Hippocampal formation (tissue), 2 donors: ENCODE data around the gene TTLL11.
A peak's percentile ranks its signal among the peaks of the same experiment; 100 is the strongest.

Source experiments
- DNase-seq, 2 donors: peaks; one replicate each; lab custom pipeline; 2025; lab: John Stamatoyannopoulos, UW

Gene TTLL11

DNA sequence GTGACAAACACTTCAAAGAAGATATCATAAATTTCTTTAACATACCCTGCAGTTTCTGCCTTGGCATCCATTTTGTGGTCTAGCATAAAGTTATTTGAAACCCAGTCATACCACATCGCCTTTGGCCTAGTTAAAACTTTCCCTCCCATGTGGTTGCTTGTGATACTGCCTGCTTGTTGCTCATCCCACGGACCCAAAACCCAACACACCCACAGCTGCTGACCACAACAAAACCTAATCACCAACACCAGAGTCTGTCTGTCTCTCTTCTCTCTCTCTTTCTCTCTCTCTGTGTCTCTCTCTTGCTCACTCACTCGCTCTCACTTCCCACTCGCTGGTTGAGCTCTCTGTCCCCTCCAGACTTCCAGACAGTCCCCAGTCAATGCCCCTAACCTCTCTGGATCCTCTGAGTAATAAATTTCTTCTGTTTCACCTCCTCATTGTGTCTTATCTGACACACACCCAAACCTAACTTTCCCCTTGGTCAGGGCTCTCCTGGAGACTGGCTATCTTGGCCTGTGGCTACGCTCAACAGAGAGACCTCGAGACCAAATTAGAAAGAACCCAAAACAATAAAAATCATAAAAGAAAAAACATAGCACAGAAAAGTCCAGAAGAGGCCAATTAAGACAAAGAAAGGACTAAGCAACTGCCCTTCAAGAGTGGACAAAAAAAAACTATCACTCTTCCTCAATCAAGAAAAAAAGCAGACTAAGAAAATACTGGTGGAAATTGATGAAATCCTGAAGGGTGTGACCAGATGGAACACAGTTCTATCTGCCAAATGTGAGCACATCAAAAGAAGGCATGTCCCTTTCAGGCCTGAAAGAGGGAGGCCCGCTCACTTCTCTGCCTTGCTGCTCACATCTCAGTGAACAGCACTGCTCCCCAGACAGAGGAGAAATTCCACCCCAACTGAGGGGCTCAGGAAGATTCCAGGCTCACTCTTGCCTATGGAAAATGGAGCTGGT is 41.5 kb downstream of the TTLL11 start:
- DNase-seq, result no peak

GRCh38 chr9:122050167-122050566 is 42.9 kb downstream of the TTLL11 start:
- no peak for DNase-seq

- DNase-seq, result no peak
These were observed 51.1 kb downstream of the TTLL11 start for GRCh38 chr9:122042056-122042455.

DNA sequence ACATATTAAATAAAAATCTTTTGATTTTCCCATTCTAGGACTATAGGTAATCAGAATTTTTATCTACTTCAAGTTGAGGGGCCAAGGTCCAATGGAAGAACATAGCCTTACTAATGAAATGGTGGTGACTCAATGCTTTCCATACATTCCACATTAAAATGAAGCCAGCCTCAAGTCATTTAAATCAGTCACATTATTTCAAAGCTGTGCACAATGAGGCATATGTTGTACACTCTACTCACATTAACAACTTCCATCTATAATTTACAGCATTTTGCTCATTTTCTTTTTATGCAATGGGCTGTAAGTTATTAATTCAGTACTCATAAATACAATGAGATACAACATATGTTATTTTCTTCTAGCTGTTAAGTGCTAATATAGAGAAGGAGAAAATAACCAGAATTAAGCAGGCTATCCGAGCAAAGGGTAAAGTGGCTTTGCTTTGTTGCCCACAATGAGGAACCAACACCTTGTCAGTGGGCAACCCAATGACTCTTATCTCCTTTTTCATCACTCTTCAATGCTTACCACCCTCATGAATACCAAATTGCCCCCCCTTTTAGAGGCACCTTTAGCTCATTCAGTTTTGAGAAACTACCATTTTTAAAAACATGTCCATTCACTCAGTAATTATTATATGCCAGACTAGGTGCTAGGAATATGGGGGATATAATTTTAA is 52.4 kb downstream of the TTLL11 start:
- no peak for DNase-seq

DNA sequence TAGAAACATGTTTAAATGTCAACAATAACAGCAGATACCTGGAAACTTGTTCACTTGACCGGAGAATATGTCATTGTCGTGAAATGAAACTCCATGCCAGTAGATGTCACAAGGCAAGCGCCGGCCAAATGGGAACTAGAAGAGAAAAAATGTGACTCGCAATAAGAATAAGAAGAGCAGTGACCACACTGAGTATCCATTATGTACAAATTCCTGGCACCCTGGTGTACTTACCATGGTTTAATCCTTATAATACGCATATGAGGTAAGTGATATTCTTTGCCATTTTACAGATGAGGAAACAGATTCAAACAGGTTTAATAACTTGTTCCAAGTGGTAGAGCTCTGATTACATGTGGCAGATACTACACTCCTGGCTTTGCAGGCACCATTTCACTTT is 53.9 kb downstream of the TTLL11 start:
- no peak for DNase-seq

GRCh38 chr9:122036988-122037387 is 56.1 kb downstream of the TTLL11 start:
- no peak for DNase-seq

GRCh38 chr9:122036408-122036807 is 56.7 kb downstream of the TTLL11 start:
- DNase-seq, result no peak

DNA sequence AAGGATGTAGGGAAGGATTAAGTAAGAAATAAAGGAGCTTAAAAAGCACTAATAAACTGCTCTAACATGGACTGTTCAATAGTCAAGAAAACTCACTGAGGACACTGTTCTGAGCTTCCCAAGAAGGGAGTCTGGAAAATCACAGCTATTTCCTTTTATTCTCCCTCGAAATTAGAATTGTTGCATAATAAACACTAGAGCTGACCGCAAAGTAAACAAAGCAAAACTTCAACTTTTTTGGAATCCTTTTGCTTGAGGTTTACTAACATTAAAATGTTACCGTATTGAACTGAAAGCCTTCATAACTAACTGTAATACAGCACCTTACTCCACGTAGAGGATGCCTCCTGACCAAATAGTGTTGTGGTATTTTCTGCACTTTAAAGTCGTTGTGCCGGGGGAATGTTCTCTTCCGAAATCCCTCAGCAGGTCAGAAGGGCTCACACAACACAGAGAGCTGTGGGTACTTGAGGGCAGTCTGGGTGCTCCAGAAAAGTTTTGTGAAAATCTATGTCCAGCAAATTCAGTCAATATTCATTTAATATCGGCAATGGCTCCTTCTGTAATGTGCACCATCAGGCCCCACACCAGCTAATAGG is 59.2 kb downstream of the TTLL11 start:
- no peak for DNase-seq

- DNase-seq, result no peak
These were observed 60.8 kb downstream of the TTLL11 start for GRCh38 chr9:122032346-122032745.

GRCh38 chr9:122031776-122032175 is 61.3 kb downstream of the TTLL11 start:
- DNase-seq, result no peak

DNA sequence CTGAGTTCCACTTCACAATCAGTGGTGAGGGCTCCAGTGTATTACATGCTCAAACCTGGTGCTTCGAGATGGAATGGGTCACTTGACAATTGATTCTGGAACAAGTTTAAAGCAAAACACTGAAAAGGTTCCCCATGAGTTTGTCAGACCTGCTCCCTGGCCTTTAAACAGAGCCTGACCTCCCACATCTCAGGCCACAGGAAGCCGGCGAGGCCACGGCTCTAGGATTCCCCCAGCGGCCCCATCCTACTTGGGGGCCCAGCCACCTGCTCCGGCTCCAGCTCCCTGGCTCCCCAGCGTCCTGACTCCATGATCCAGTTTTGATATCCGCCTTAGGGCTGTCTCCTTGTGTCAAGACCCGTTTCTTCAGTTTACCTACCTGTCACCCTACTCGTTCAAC is 62.0 kb downstream of the TTLL11 start:
- no peak for DNase-seq

GRCh38 chr9:122030357-122030756 is 62.8 kb downstream of the TTLL11 start:
- no peak for DNase-seq

- DNase-seq, result no peak
These were observed 63.2 kb downstream of the TTLL11 start for GRCh38 chr9:122029898-122030297.

GRCh38 chr9:122028089-122028488 is 65.0 kb downstream of the TTLL11 start:
- DNase-seq, result no peak

DNA sequence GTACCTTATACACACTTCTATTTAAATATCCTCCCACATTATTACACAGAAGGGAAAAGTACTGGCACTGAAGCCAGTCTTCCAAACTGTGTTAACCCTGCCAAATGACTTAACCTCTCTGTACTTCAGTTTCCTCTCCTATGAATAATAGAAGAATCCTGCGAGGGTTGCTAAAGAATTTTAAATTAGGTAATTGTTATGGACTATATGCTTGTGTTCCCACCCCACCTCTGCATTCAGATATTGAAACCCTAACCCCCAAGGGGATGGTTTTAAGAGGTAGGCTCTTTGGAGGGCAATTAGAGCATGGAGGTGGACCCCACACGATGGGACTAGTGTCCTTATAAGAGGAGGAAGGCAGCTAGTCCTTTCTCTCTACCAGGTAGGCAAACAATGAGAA is 72.7 kb downstream of the TTLL11 start:
- DNase-seq, result no peak

DNA sequence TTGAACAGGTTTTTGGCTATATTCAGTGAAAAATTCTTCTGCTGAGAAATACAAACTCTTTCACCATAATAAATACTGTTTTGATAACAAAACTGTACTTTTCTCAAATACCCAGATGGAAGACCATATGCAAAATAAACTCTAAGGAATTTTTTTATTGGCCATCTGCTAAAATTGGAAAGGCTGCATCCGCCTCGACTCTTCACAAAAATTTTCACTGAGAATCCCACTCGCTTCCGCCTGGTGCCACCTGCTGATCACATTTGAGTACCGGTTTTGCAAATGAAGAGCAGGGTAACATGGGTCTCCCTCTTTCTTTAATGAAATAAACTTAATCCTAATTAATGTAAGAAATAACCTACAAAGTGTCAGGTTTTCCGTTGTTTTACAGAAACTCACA is 76.4 kb downstream of the TTLL11 start:
- DNase-seq, result peak; percentile 37 to 65

DNA sequence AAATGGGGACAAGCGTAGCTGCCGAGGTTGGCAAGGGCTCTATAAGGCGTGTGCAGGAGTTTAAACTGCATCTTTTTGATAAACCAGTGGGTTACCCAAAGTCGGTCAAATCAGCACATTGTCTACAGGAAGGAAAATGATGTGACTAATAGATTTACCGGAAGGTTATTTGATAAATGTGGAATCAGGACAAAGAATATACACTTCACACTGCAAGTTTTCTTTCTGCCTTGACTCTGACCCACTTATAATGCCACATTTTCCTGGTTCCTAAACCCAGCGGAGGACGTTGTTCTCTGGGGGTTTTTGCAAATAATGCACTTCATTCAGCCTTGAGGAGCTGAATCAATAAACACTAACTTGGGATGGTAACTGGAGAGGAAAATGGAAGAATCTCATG is 76.8 kb downstream of the TTLL11 start:
- no peak for DNase-seq

- no peak for DNase-seq
These were observed 77.8 kb downstream of the TTLL11 start for GRCh38 chr9:122015170-122015821.

GRCh38 chr9:122011818-122012498 is 81.2 kb downstream of the TTLL11 start:
- no peak for DNase-seq

DNA sequence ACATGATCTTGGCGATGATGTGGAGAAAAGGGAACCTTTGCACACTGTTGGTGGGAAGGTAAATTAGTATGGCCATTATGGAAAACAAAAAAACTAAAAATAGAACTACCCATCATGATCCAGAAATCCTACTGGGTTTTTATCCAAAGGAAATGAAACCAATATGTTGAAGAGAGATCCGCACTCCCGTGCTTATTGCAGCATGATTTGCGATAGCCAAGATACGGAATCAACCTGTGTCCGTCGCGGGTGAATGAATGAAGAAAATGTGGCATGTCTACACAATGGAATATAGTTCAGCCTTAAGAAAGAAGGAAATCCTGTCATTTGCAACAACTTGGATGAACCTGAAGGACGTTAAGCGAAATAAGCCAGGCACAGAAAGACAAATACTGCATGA is 84.5 kb downstream of the TTLL11 start:
- no peak for DNase-seq

DNA sequence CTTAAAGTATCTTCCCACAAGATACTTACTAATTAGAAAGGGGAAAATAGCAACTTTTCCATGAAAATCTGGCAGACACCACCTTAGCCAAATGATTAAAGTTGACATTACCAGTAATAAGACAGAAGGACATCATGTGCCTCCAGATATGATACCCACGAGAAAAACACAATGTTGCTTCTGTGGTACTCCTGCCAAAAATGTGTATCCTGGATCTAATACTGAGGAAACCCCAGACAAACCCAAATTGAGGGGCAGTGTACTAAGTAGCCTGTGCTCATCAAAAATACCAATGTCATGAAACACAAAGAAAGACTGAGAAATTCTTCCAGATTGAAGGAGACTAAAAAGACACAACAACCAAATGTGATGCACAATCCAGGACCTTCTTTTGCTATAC is 85.3 kb downstream of the TTLL11 start:
- DNase-seq, result no peak

DNA sequence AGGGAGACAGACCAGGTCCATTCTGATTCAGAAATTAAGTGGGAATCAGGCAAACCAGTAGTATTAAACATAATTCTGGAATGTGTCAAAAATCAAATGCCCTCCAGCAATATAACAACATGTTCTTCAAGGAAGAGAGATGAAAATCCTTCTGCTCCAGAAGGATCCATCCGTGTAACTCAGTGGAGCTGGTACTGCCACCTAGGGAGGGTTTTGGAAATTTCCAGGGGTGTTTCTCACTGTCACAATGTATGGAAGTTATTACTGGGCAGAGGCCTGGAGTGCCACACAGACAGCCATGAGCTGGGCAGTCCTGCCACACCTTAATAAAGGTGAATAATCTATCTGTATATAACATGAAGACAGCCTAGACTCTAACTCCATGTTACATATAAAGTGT is 87.5 kb downstream of the TTLL11 start:
- DNase-seq, result peak in 1 of 2 donors; percentile 28
